CD14-positive monocyte (primary cell): ENCODE measurements around the gene WDR26. TPM values are rescaled to one million over a fixed set of nuclear protein-coding genes. Genes with fewer than 3 reads are reported as not detected.
A peak's percentile ranks its signal among the peaks of the same experiment; 100 is the strongest.

Source experiments
- DNase-seq, 3 donors: peaks; one replicate each; pipeline ENCODE4 v3.0.0-alpha.2; 2011 to 2022
- H2AFZ ChIP-seq: 2 replicates; pipeline ENCODE4 v1.6.0; 2012; ENCODE audit warnings: mild to moderate bottlenecking, low read depth, low read length, inconsistent platforms; ENCODE audit not compliant: insufficient read depth, poor library complexity, severe bottlenecking
- H3K27ac ChIP-seq, 2 donors: 1 replicate in 1 of 2; 2 replicates in 1 of 2; pipeline ENCODE4 v1.5.1; 2012 to 2013; ENCODE audit warnings: low read length in 2 of 2, control low read depth in 1 of 2, inconsistent platforms in 1 of 2, low read depth in 1 of 2, mild to moderate bottlenecking in 1 of 2
- H3K27me3 ChIP-seq, 2 donors: one replicate each; pipeline versions ENCODE4 v1.6.0 to v1.6.1; 2011 to 2013; ENCODE audit warnings: low read length in 2 of 2; ENCODE audit not compliant: control insufficient read depth in 2 of 2, insufficient read depth in 2 of 2
- H3K36me3 ChIP-seq, 2 donors: replicated peaks in 1 of 2; 1 replicate in 1 of 2; 2 replicates in 1 of 2; pipeline versions ENCODE4 v1.5.1 to v1.6.1; 2012 to 2013; ENCODE audit warnings: low read length in 2 of 2, control low read depth in 1 of 2, inconsistent platforms in 1 of 2, mild to moderate bottlenecking in 1 of 2; ENCODE audit not compliant: insufficient read depth in 2 of 2, control insufficient read depth in 1 of 2
- H3K4me1 ChIP-seq, 2 donors: 1 replicate in 1 of 2; 2 replicates in 1 of 2; pipeline versions ENCODE4 v1.5.1 to v1.6.1; 2012 to 2013; ENCODE audit warnings: low read length in 2 of 2, control low read depth in 1 of 2, inconsistent platforms in 1 of 2, mild to moderate bottlenecking in 1 of 2, moderate library complexity in 1 of 2; ENCODE audit not compliant: insufficient read depth in 2 of 2, control insufficient read depth in 1 of 2
- H3K4me2 ChIP-seq: replicated peaks from 2 replicates; pipeline ENCODE3; 2012; ENCODE audit warnings: low read length, moderate library complexity, mild to moderate bottlenecking; ENCODE audit not compliant: poor library complexity, severe bottlenecking; ENCODE audit errors: extremely low read depth
- H3K4me3 ChIP-seq, 3 experiments: fragments of 200-600 bp in 1 of 3; sonication (generic) in 1 of 3; replicated peaks in 1 of 3; 1 replicate in 2 of 3; 2 replicates in 1 of 3; pipeline ENCODE4 v1.5.1; 2011 to 2013; ENCODE audit warnings: low read length in 3 of 3, mild to moderate bottlenecking in 3 of 3, control low read depth in 2 of 3, low read depth in 2 of 3, inconsistent platforms in 1 of 3, moderate library complexity in 1 of 3
- H3K79me2 ChIP-seq: 2 replicates; pipeline ENCODE4 v1.6.0; 2012; ENCODE audit warnings: mild to moderate bottlenecking, control low read depth, inconsistent platforms, low read length, moderate library complexity; ENCODE audit not compliant: insufficient read depth
- H3K9ac ChIP-seq: 2 replicates; pipeline ENCODE4 v1.6.0; 2017; ENCODE audit warnings: low read length, mild to moderate bottlenecking; ENCODE audit not compliant: insufficient read depth, poor library complexity, severe bottlenecking
- H3K9me3 ChIP-seq, 2 donors: replicated peaks in 1 of 2; 1 replicate in 1 of 2; 2 replicates in 1 of 2; pipeline versions ENCODE4 v1.5.1 to v1.6.1; 2012 to 2013; ENCODE audit warnings: low read length in 2 of 2, control low read depth in 1 of 2; ENCODE audit not compliant: control insufficient read depth in 1 of 2, insufficient read depth in 1 of 2
- H4K20me1 ChIP-seq: 2 replicates; pipeline ENCODE4 v1.6.0; 2012; ENCODE audit warnings: mild to moderate bottlenecking, low read length, control low read depth, moderate library complexity; ENCODE audit not compliant: insufficient read depth
- H3K27ac Mint-ChIP-seq, 7 donors: one replicate each; pipeline ENCODE4 v1.8.0; 2020; ENCODE audit warnings: mild to moderate bottlenecking in 7 of 7, mixed read lengths in 7 of 7, moderate library complexity in 6 of 7, inconsistent platforms in 2 of 7
- H3K27me3 Mint-ChIP-seq, 3 donors: one replicate each; pipeline ENCODE4 v1.8.0; 2021 to 2022; ENCODE audit warnings: low read depth in 3 of 3, mild to moderate bottlenecking in 3 of 3, mixed read lengths in 3 of 3, moderate library complexity in 3 of 3, inconsistent platforms in 1 of 3
- H3K36me3 Mint-ChIP-seq, 2 donors: one replicate each; pipeline ENCODE4 v1.8.0; 2020; ENCODE audit warnings: mixed read lengths in 2 of 2, inconsistent platforms in 1 of 2, mild to moderate bottlenecking in 1 of 2
- H3K4me1 Mint-ChIP-seq: one replicate; pipeline ENCODE4 v1.8.0; 2020; ENCODE audit warnings: mild to moderate bottlenecking, mixed read lengths
- H3K4me3 Mint-ChIP-seq, 2 donors: one replicate each; pipeline ENCODE4 v1.8.0; 2020; ENCODE audit warnings: mild to moderate bottlenecking in 2 of 2, mixed read lengths in 2 of 2, moderate library complexity in 1 of 2
- H3K9me3 Mint-ChIP-seq, 7 donors: one replicate each; pipeline ENCODE4 v1.8.0; 2020 to 2022; ENCODE audit warnings: mixed read lengths in 7 of 7, mild to moderate bottlenecking in 6 of 7, moderate library complexity in 6 of 7, inconsistent platforms in 2 of 7
- CTCF ChIP-seq: fragments of 200-600 bp; IDR thresholded peaks from one replicate; pipeline ENCODE4 v1.8.0; 2022; ENCODE audit warnings: antibody characterized with exemption, mild to moderate bottlenecking
- WGBS: methylation state at CpG from one replicate; pipeline ENCODE4 v1.1.5; 2013; ENCODE audit warnings: missing lambda C conversion rate; ENCODE audit not compliant: insufficient coverage; 5-methylcytosine and 5-hydroxymethylcytosine counted together
- intact Hi-C, 2 donors: fragments of 100-400 bp; cut with micrococcal nuclease; formaldehyde crosslinking; loops; one replicate each; pipeline versions ENCODE4 v1.15.0 to v1.15.1; 2023
- polyA plus RNA-seq, 3 donors: library from polyadenylated mRNA; depleted of rRNA in 1 of 3; unstranded in 2 of 3; stranded (reverse) in 1 of 3; fragments of 300-500 nt in 2 of 3; fragments of >200 nt in 1 of 3; fragmentation: Illumina TruSeq in 2 of 3; gene quantifications; 1 replicate in 2 of 3; 2 replicates in 1 of 3; pipeline ENCODE4 v1.2.3, GENCODE V29; 2012 to 2021

The WDR26 gene
- polyA plus RNA-seq, 3 donors: 2.7 to 59.4 (median 4.0) TPM

GRCh38 chr1:224433041-224433691, 1.4 kb downstream of the WDR26 start:
- peak overlapping the region; percentile 97 to 98 for H3K4me3 Mint-ChIP-seq

GRCh38 chr1:224432672-224433040, 1.9 kb downstream of the WDR26 start:
- TF ChIP-seq CTCF: no peak
- Mint-ChIP-seq H3K4me1 (peaks cover 48% of the 10 kb centered on the region), H3K36me3 (peaks cover 16 to 30% of the 10 kb centered on the region in 2 donors), H3K27ac (peak overlapping the region; percentile 46 to 94 (median 87)), H3K9me3 (peaks cover 0 to 4% (median 1%) of the 10 kb centered on the region in 7 donors), H3K4me3 (peak overlapping the region; percentile 97 to 98), H3K27me3 (no peaks in the 10 kb centered on the region)
- Histone ChIP-seq H3K4me3 (peak overlapping the region; percentile 87 to 96 (median 90)), H3K36me3 (peaks cover 5 to 19% of the 10 kb centered on the region in 2 donors), H3K27ac (peak overlapping the region in 1 of 2 donors; percentile 82), H3K4me2 (peak overlapping the region; percentile 87), H2AFZ (no peak overlapping the region), H3K79me2 (peaks cover 87% of the 10 kb centered on the region), H3K9me3 (peaks cover 0 to 3% of the 10 kb centered on the region in 2 donors), H3K4me1 (peaks cover 35 to 58% of the 10 kb centered on the region in 2 donors), H3K27me3 (no peaks in the 10 kb centered on the region), H4K20me1 (peaks cover 63% of the 10 kb centered on the region), H3K9ac (peak overlapping the region; percentile 91)
- intact Hi-C loops: no loop called here
- WGBS: 20% methylated on average over 1 of the region's 6 CpGs
- DNase-seq: no peak

More at GRCh38 chr1:224433041-224433691, 1.4 kb downstream of the WDR26 start:
- no peak for TF ChIP-seq CTCF
- Mint-ChIP-seq H3K9me3 (peaks cover 0 to 4% (median 1%) of the 10 kb centered on the region in 7 donors), H3K4me1 (peaks cover 48% of the 10 kb centered on the region), H3K36me3 (peaks cover 12 to 26% of the 10 kb centered on the region in 2 donors), H3K27ac (peak overlapping the region; percentile 80 to 94 (median 88)), H3K27me3 (no peaks in the 10 kb centered on the region)
- H3K4me1 ChIP-seq: peaks cover 35 to 58% of the 10 kb centered on the region in 2 donors
- peak overlapping the region; percentile 87 for H3K4me2 ChIP-seq
- H3K9ac ChIP-seq: peak overlapping the region; percentile 91
- WGBS: 2% methylated on average over 12 of the region's 19 CpGs
- peaks cover 0 to 3% of the 10 kb centered on the region in 2 donors for H3K9me3 ChIP-seq
- H3K27ac ChIP-seq: peak overlapping the region; percentile 82 to 84
- no peak for DNase-seq
- peaks cover 5 to 15% of the 10 kb centered on the region in 2 donors for H3K36me3 ChIP-seq
- intact Hi-C loops: no loop called here
- H3K79me2 ChIP-seq: peaks cover 82% of the 10 kb centered on the region
- H2AFZ ChIP-seq: no peak overlapping the region
- peaks cover 57% of the 10 kb centered on the region for H4K20me1 ChIP-seq
- H3K27me3 ChIP-seq: no peaks in the 10 kb centered on the region
- H3K4me3 ChIP-seq: peak overlapping the region; percentile 87 to 96 (median 90)
